GM15510 (cell line): ENCODE data around the gene GRAMD1B.

Source experiments
- POLR2A ChIP-seq: IDR thresholded peaks from 3 replicates; pipeline ENCODE4 v1.6.1; 2011; ENCODE audit warnings: borderline replicate concordance; ENCODE audit not compliant: insufficient read length; ENCODE audit errors: extremely low read depth

The GRAMD1B gene

GRCh38 chr11:123477205-123477907 lies 47.3 kb downstream of the GRAMD1B start:
- TF ChIP-seq POLR2A, result no peak

- no peak for TF ChIP-seq POLR2A
Measured at GRCh38 chr11:123478352-123478987, 48.4 kb downstream of the GRAMD1B start.

- no peak for TF ChIP-seq POLR2A
Measured at GRCh38 chr11:123479048-123479837, 49.2 kb downstream of the GRAMD1B start.

GRCh38 chr11:123480290-123480815 lies 50.3 kb downstream of the GRAMD1B start:
- no peak for TF ChIP-seq POLR2A

GRCh38 chr11:123480882-123481281 lies 50.8 kb downstream of the GRAMD1B start:
- no peak for TF ChIP-seq POLR2A

- TF ChIP-seq POLR2A, result no peak
Measured at GRCh38 chr11:123481640-123482039, 51.6 kb downstream of the GRAMD1B start.

- TF ChIP-seq POLR2A, result no peak
Measured at GRCh38 chr11:123482218-123482617, 52.1 kb downstream of the GRAMD1B start.

- TF ChIP-seq POLR2A, result no peak
Measured at GRCh38 chr11:123483058-123483457, 53.0 kb downstream of the GRAMD1B start.

- TF ChIP-seq POLR2A, result no peak
Measured at GRCh38 chr11:123483466-123483865, 53.4 kb downstream of the GRAMD1B start.

GRCh38 chr11:123484448-123484847 lies 54.4 kb downstream of the GRAMD1B start:
- no peak for TF ChIP-seq POLR2A

GRCh38 chr11:123487157-123487744 lies 57.2 kb downstream of the GRAMD1B start:
- TF ChIP-seq POLR2A, result no peak

- TF ChIP-seq POLR2A, result no peak
Measured at GRCh38 chr11:123490527-123490926, 60.5 kb downstream of the GRAMD1B start.

GRCh38 chr11:123491241-123491640 lies 61.2 kb downstream of the GRAMD1B start:
- no peak for TF ChIP-seq POLR2A

GRCh38 chr11:123493349-123494063 lies 63.4 kb downstream of the GRAMD1B start:
- no peak for TF ChIP-seq POLR2A
